Upper lobe of right lung (tissue), 1 donor: Measurements from ENCODE around the gene SCN2B. TPM values are rescaled to one million over a fixed set of nuclear protein-coding genes. Genes with fewer than 3 reads are reported as not detected.

Source experiments
- ATAC-seq: fragments of 200-7000 bp; cut with Tn5 transposase; one replicate; pipeline ENCODE4 v1.9.1; 2020; ENCODE audit warnings: mild to moderate bottlenecking, moderate library complexity
- DNase-seq: peaks from one replicate; pipeline ENCODE4 v3.0.0-alpha.2; 2020
- H3K27ac ChIP-seq: fragments of 200-600 bp; one replicate; pipeline ENCODE4 v1.8.0; 2022
- H3K27me3 ChIP-seq: fragments of 200-600 bp; one replicate; pipeline ENCODE4 v1.8.0; 2022; ENCODE audit warnings: mild to moderate bottlenecking
- H3K36me3 ChIP-seq: fragments of 200-600 bp; one replicate; pipeline ENCODE4 v1.8.0; 2022
- H3K4me1 ChIP-seq: fragments of 200-600 bp; one replicate; pipeline ENCODE4 v1.8.0; 2022
- H3K4me3 ChIP-seq: fragments of 200-600 bp; one replicate; pipeline ENCODE4 v1.8.0; 2022; ENCODE audit warnings: mild to moderate bottlenecking
- H3K9me3 ChIP-seq: fragments of 200-600 bp; one replicate; pipeline ENCODE4 v1.8.0; 2022
- CTCF ChIP-seq: fragments of 200-600 bp; IDR thresholded peaks from one replicate; pipeline ENCODE4 v1.8.0; 2022; ENCODE audit warnings: antibody characterized with exemption
- intact Hi-C: fragments of 100-400 bp; cut with DNase I; formaldehyde crosslinking; loops from one replicate; pipeline ENCODE4 v1.11.0; 2022
- total RNA-seq: library from RNA; stranded (reverse); fragmentation: NEBNext Ultra II Directional; extraction: Animal tissue kit (Norgen Biotek cat#: 25700); gene quantifications from one replicate; pipeline ENCODE4 v1.2.1, GENCODE V29; 2021
- donor health status: DM: no; HTN: yes; CAD: no; lungs with severe emphysema.

The SCN2B gene
- total RNA-seq, 1 donor from 2014 or later, result 2.5 TPM

GRCh38 chr11:118157186-118157895 is 19.1 kb downstream of the SCN2B start:
- no peak for TF ChIP-seq CTCF
- H3K27me3 ChIP-seq, result peaks cover 42% of the 10 kb centered on the region

GRCh38 chr11:118156531-118157185 is 19.8 kb downstream of the SCN2B start:
- H3K36me3 ChIP-seq, result no peaks in the 10 kb centered on the region
- no peak overlapping the region for H3K27ac ChIP-seq
- intact Hi-C loops, result no loop called here
- DNase-seq (no peak), ATAC-seq (no peak)
- no peak for TF ChIP-seq CTCF
- no peaks in the 10 kb centered on the region for H3K4me1 ChIP-seq
- no peaks in the 10 kb centered on the region for H3K9me3 ChIP-seq
- H3K27me3 ChIP-seq, result peaks cover 48% of the 10 kb centered on the region
- no peak overlapping the region for H3K4me3 ChIP-seq

More at GRCh38 chr11:118157186-118157895, 19.1 kb downstream of the SCN2B start:
- H3K4me1 ChIP-seq, result no peaks in the 10 kb centered on the region
- no peak for DNase-seq
- no peaks in the 10 kb centered on the region for H3K36me3 ChIP-seq
- no peaks in the 10 kb centered on the region for H3K9me3 ChIP-seq
- no peak for ATAC-seq
- no peak overlapping the region for H3K27ac ChIP-seq
- intact Hi-C loops, result no loop called here
- no peak overlapping the region for H3K4me3 ChIP-seq

- H3K27me3 ChIP-seq, result peaks cover 48% of the 10 kb centered on the region
- no peaks in the 10 kb centered on the region for H3K36me3 ChIP-seq
- no peak overlapping the region for H3K4me3 ChIP-seq
- no peaks in the 10 kb centered on the region for H3K9me3 ChIP-seq
- H3K27ac ChIP-seq, result no peak overlapping the region
- H3K4me1 ChIP-seq, result no peaks in the 10 kb centered on the region
- no peak for TF ChIP-seq CTCF
- ATAC-seq, result no peak
- DNase-seq, result no peak
- intact Hi-C loops, result no loop called here
Observed at GRCh38 chr11:118155776-118156530, 20.5 kb downstream of the SCN2B start.

GRCh38 chr11:118154641-118155040 is 21.8 kb downstream of the SCN2B start:
- no peak overlapping the region for H3K4me3 ChIP-seq
- no peaks in the 10 kb centered on the region for H3K9me3 ChIP-seq
- H3K27me3 ChIP-seq, result peaks cover 52% of the 10 kb centered on the region
- ATAC-seq (no peak), DNase-seq (no peak)
- H3K4me1 ChIP-seq, result no peaks in the 10 kb centered on the region
- intact Hi-C loops, result no loop called here
- no peak for TF ChIP-seq CTCF
- no peaks in the 10 kb centered on the region for H3K36me3 ChIP-seq
- no peak overlapping the region for H3K27ac ChIP-seq

- Histone ChIP-seq H3K27ac (no peak overlapping the region), H3K36me3 (no peaks in the 10 kb centered on the region), H3K4me1 (no peaks in the 10 kb centered on the region), H3K9me3 (no peaks in the 10 kb centered on the region), H3K27me3 (peaks cover 52% of the 10 kb centered on the region), H3K4me3 (no peak overlapping the region)
- TF ChIP-seq CTCF, result no peak
- no peak for ATAC-seq
- intact Hi-C loops, result no loop called here
- DNase-seq, result no peak
Observed at GRCh38 chr11:118153976-118154375, 22.5 kb downstream of the SCN2B start.
